ENCODE measurements around the gene SMURF1. TPM values are rescaled to one million over a fixed set of nuclear protein-coding genes. Genes with fewer than 3 reads are reported as not detected.

The SMURF1 gene
- total and polyA plus RNA-seq, 2 experiments from 2014 or later, result 12.4 to 21.7 TPM

DNA sequence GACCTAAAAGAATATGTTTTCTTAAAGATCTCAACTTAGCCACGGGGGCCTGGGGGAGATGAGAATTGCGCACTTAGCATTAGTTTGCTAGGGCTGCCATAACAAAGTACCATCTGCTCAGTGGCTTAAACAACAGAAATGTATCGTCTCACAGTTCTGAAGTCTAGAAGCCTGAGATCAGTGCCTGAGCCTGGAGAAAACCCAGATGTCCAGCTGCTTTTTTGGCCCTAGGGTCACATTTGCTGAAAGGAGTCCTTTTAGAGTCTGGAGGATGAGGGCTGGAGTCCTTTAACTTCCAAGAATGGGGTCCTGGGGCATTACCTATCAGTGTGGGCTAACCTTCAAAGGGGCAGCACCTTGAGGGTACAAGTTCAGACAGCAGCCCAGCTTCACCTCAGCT lies 48.2 kb downstream of the SMURF1 start:
- no peak for DNase-seq (ENCODE audit: low spot score)
- H4K20me1 ChIP-seq (ENCODE audit: insufficient read depth, poor library complexity, severe bottlenecking), result peaks cover 3% of the 10 kb centered on the region
- no peaks in the 10 kb centered on the region for H3K27me3 ChIP-seq
- no peak overlapping the region for H3K4me2 ChIP-seq
- 43% methylated on average over 3 of the region's 3 CpGs for WGBS (ENCODE audit: low lambda C conversion rate, missing lambda C conversion rate)
- H3K4me3 ChIP-seq, result no peak overlapping the region
- H2AFZ ChIP-seq, result no peak overlapping the region
- H3K27ac ChIP-seq, result peak overlapping the region; percentile 6
- no peaks in the 10 kb centered on the region for H3K36me3 ChIP-seq (replicated peaks; ENCODE audit: insufficient read depth, low read depth)
- no peak for TF ChIP-seq EZH2phosphoT487 (IDR thresholded peaks at IDR 0.05; ENCODE audit: low read depth, severe bottlenecking, unreplicated experiment)
- TF ChIP-seq, protein P1, sequence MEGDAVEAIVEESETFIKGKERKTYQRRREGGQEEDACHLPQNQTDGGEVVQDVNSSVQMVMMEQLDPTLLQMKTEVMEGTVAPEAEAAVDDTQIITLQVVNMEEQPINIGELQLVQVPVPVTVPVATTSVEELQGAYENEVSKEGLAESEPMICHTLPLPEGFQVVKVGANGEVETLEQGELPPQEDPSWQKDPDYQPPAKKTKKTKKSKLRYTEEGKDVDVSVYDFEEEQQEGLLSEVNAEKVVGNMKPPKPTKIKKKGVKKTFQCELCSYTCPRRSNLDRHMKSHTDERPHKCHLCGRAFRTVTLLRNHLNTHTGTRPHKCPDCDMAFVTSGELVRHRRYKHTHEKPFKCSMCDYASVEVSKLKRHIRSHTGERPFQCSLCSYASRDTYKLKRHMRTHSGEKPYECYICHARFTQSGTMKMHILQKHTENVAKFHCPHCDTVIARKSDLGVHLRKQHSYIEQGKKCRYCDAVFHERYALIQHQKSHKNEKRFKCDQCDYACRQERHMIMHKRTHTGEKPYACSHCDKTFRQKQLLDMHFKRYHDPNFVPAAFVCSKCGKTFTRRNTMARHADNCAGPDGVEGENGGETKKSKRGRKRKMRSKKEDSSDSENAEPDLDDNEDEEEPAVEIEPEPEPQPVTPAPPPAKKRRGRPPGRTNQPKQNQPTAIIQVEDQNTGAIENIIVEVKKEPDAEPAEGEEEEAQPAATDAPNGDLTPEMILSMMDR (IDR thresholded peaks at IDR 0.05; ENCODE audit: poor library complexity), result no peak
- TF ChIP-seq EZH2 (IDR thresholded peaks at IDR 0.05; ENCODE audit: borderline replicate concordance), result no peak
- peaks cover 6% of the 10 kb centered on the region for H3K9me3 ChIP-seq (ENCODE audit: low read depth)
- H3K79me2 ChIP-seq, result peaks cover 98% of the 10 kb centered on the region
- no peaks in the 10 kb centered on the region for H3K9me2 ChIP-seq (replicated peaks; ENCODE audit: insufficient read depth)
- peaks cover 33% of the 10 kb centered on the region for H3K4me1 ChIP-seq (ENCODE audit: insufficient read depth)

DNA sequence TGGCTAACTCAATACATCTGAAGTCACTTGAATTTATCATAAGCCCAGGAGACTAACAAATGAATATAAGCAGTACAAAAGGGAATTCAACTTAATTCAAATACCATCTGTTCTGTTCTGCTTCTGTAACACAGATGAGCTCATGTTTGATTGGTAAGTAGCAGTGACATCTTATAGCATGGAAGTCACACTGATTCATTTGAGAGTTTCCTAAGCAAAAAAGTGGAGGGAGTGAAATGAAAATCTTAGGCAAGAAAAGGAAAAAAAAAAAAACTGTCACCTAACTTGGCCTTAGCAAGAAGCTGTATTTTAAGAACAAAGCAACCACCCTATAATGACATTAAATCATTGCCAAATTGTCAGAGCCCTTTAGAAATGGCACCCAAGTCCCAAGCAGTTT lies 49.5 kb downstream of the SMURF1 start:
- Histone ChIP-seq H3K36me3 (replicated peaks; ENCODE audit: insufficient read depth, low read depth) (no peaks in the 10 kb centered on the region), H3K4me2 (no peak overlapping the region), H3K9me3 (ENCODE audit: low read depth) (peaks cover 6% of the 10 kb centered on the region), H4K20me1 (ENCODE audit: insufficient read depth, poor library complexity, severe bottlenecking) (peaks cover 3% of the 10 kb centered on the region), H3K27ac (no peak overlapping the region), H3K27me3 (no peaks in the 10 kb centered on the region), H3K79me2 (peaks cover 98% of the 10 kb centered on the region), H2AFZ (no peak overlapping the region), H3K9me2 (replicated peaks; ENCODE audit: insufficient read depth) (no peaks in the 10 kb centered on the region), H3K4me1 (ENCODE audit: insufficient read depth) (peaks cover 31% of the 10 kb centered on the region), H3K4me3 (no peak overlapping the region)
- no peak for DNase-seq (ENCODE audit: low spot score)
- TF ChIP-seq EZH2phosphoT487 (IDR thresholded peaks at IDR 0.05; ENCODE audit: low read depth, severe bottlenecking, unreplicated experiment), result no peak
- TF ChIP-seq EZH2 (IDR thresholded peaks at IDR 0.05; ENCODE audit: borderline replicate concordance), result no peak
- TF ChIP-seq, protein P1 (IDR thresholded peaks at IDR 0.05; ENCODE audit: poor library complexity), result no peak

DNA sequence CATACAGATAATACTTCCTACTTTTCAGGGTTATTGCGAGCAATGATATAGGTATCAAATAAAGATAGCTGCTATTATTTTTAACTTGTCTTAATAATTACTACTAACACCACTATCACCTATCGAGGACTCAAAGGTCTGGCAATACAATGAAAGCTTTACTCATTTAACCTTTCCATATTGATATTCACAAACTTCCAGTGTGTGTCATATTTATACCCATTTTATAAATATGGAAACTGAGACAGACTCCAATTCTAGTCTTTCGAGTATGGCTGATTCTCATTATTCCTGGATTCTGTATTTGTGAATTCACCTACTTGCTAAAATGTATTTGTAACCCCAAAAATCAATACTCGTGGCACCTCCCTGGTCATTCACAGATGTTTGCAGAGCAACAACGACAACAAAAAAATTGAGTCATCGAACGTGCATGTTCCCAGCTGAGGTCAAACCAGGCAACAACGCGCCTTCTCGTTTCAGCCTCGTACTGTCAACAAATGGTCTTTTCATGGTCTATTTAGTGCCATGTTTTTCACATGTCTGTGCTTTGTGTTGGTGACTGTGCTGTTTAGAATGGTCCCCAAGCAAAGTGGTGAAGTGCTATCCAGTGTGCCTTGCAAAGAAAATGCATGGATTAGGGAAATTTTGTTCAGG lies 51.7 kb downstream of the SMURF1 start:
- peaks cover 14% of the 10 kb centered on the region for H3K4me1 ChIP-seq (ENCODE audit: insufficient read depth)
- H3K79me2 ChIP-seq, result peaks cover 100% of the 10 kb centered on the region
- H3K36me3 ChIP-seq (replicated peaks; ENCODE audit: insufficient read depth, low read depth), result no peaks in the 10 kb centered on the region
- H3K27ac ChIP-seq, result no peak overlapping the region
- 87% methylated on average over 11 of the region's 11 CpGs for WGBS (ENCODE audit: low lambda C conversion rate, missing lambda C conversion rate)
- H3K4me2 ChIP-seq, result no peak overlapping the region
- H2AFZ ChIP-seq, result no peak overlapping the region
- DNase-seq (ENCODE audit: low spot score), result no peak
- no peaks in the 10 kb centered on the region for H3K9me3 ChIP-seq (ENCODE audit: low read depth)
- peaks cover 5% of the 10 kb centered on the region for H4K20me1 ChIP-seq (ENCODE audit: insufficient read depth, poor library complexity, severe bottlenecking)
- no peak overlapping the region for H3K4me3 ChIP-seq
- no peaks in the 10 kb centered on the region for H3K9me2 ChIP-seq (replicated peaks; ENCODE audit: insufficient read depth)
- no peak for TF ChIP-seq EZH2phosphoT487 (IDR thresholded peaks at IDR 0.05; ENCODE audit: low read depth, severe bottlenecking, unreplicated experiment)
- TF ChIP-seq, protein P1 (IDR thresholded peaks at IDR 0.05; ENCODE audit: poor library complexity), result no peak
- TF ChIP-seq EZH2 (IDR thresholded peaks at IDR 0.05; ENCODE audit: borderline replicate concordance), result no peak
- H3K27me3 ChIP-seq, result no peaks in the 10 kb centered on the region

All from hepatocyte (in vitro differentiated cells).